ENCODE measurements around the gene RFNG. TPM values are rescaled to one million over a fixed set of nuclear protein-coding genes. Genes with fewer than 3 reads are reported as not detected.

Gene RFNG
- total and polyA plus RNA-seq, 2 of the 4 experiments (the other 2 are of a cell fraction) = 6.8 to 47.3 TPM

- intact Hi-C loops (cut with micrococcal nuclease) = no loop called here
- H2AFZ ChIP-seq (replicated peaks; ENCODE audit: low read length, poor library complexity) = no peak overlapping the region
Observed at GRCh38 chr17:82047914-82048570, 3.6 kb downstream of the RFNG start.

More at GRCh38 chr17:82047914-82048570, 3.6 kb downstream of the RFNG start:
- H2BK20ac ChIP-seq (ENCODE audit: low read depth, low read length) = no peak overlapping the region
- no peak overlapping the region for H4K5ac ChIP-seq (ENCODE audit: low read depth, low read length)
- WGBS, 2 experiments (ENCODE audit: extremely low coverage in 2 of 2, insufficient read length in 1 of 2) = 97% methylated on average over 12 of the region's 25 CpGs; no CpG with 5 or more reads in 1 of the 2 experiments
- H3K4ac ChIP-seq (ENCODE audit: low read depth, low read length) = no peak overlapping the region
- H2BK5ac ChIP-seq (ENCODE audit: low read depth, low read length, poor library complexity, severe bottlenecking) = no peak overlapping the region
- no TSS peak for BruUV-seq (replicated peaks)
- peaks cover 30% of the 10 kb centered on the region for H3K36me3 ChIP-seq (ENCODE audit: control insufficient read depth, insufficient read depth, low read length)
- no peak overlapping the region for H3K9ac ChIP-seq (ENCODE audit: low read depth, low read length)
- no peaks in the 10 kb centered on the region for H3K9me3 ChIP-seq (ENCODE audit: control insufficient read depth, insufficient read depth, low read length)
- no peak overlapping the region for H2AK9ac ChIP-seq (replicated peaks; ENCODE audit: low read depth, low read length, poor library complexity)
- H2AK5ac ChIP-seq (ENCODE audit: low read depth, low read length) = no peak overlapping the region
- peaks cover 4% of the 10 kb centered on the region for H4K20me1 ChIP-seq (ENCODE audit: insufficient read depth, low read length)
- H3K23ac ChIP-seq (ENCODE audit: low read depth, low read length) = no peak overlapping the region
- H3K9me1 ChIP-seq (ENCODE audit: insufficient read depth, low read length) = peaks cover 7% of the 10 kb centered on the region
- TF ChIP-seq MAFK (IDR thresholded peaks at IDR 0.05; ENCODE audit: low read depth, low read length) (no peak), CHD1 (IDR thresholded peaks at IDR 0.05; ENCODE audit: low read depth, low read length) (no peak), RAD21 (IDR thresholded peaks at IDR 0.05; ENCODE audit: low read length) (no peak), RFX5 (IDR thresholded peaks at IDR 0.05; ENCODE audit: low read depth, low read length) (no peak)
- no peak for DNase-seq
- CTCF ChIA-PET = no interaction called here
- H2BK15ac ChIP-seq (ENCODE audit: low read depth, low read length) = no peak overlapping the region
- H3K18ac ChIP-seq (ENCODE audit: low read depth, low read length) = no peak overlapping the region
- no peak overlapping the region for H3K14ac ChIP-seq (replicated peaks; ENCODE audit: low read depth, low read length)
- ATAC-seq (ENCODE audit: low read depth) = no peak
- no peak overlapping the region for H4K91ac ChIP-seq (ENCODE audit: insufficient read depth, low read depth, low read length)
- no peak overlapping the region for H3K4me3 ChIP-seq (ENCODE audit: insufficient read depth, low read depth, low read length)
- dilution Hi-C loops (cut with HindIII; ENCODE audit: low sequenced_read_pairs, unreplicated experiment) (no loop called here), in situ Hi-C loops (cut with MboI; ENCODE audit: low sequenced_read_pairs) (no loop called here)
- H3K4me1 ChIP-seq (ENCODE audit: control insufficient read depth, insufficient read depth, low read length) = peaks cover 14% of the 10 kb centered on the region
- no peak overlapping the region for H4K8ac ChIP-seq (ENCODE audit: low read depth in 2 of 2, low read length in 2 of 2)
- H3K27ac ChIP-seq (ENCODE audit: insufficient read depth, low read length) = no peak overlapping the region
- POLR2A ChIA-PET (ENCODE audit: unreplicated experiment) = interaction anchor here (0.5 kb wide), 1 partner anchor 88 kb away, joined by 5 read pairs; no protein-coding TSS in a partner anchor
- H3K79me1 ChIP-seq (ENCODE audit: low read depth in 1 of 2, low read length in 2 of 2) = peaks cover 10 to 26% of the 10 kb centered on the region in 2 experiments
- no peak overlapping the region for H3K4me2 ChIP-seq (ENCODE audit: low read depth, low read length)
- H2BK120ac ChIP-seq (ENCODE audit: low read depth, low read length) = no peak overlapping the region
- H3K27me3 ChIP-seq (ENCODE audit: control insufficient read depth, insufficient read depth, low read length) = no peaks in the 10 kb centered on the region
- H3K56ac ChIP-seq (ENCODE audit: extremely low read depth, insufficient read depth, low read length) = no peak overlapping the region
